Measurements from ENCODE around the gene KMT2C. TPM values are rescaled to one million over a fixed set of nuclear protein-coding genes. Genes with fewer than 3 reads are reported as not detected.
"Not testable (repeated sequence)": the region's sequence is repeated elsewhere in the genome, so short reads cannot be mapped to it uniquely, and the experiment has no call there.

KMT2C gene
- polyA plus RNA-seq, 1 donor from 2014 or later = 29.8 TPM

DNA sequence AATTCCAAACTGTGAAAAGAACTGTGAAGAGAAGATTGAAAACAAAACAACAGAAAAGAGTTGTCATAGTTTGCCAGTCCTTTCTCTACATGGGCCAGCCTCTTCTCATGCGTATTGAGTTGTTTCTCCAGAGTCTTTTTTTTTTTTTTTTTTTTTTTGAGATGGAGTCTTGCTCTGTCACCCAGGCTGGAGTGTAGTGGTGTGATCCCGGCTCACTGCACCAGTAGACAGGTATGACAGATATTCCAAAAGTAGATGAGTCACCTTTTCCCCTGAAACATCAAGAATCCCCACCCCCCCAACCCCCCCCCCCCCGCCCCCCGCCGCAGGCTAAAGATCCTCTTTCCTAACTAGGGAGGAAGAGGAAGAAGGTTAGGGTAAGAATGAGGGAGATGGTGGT, 15.6 kb upstream of the KMT2C start:
- Histone ChIP-seq H3K4me2 (ENCODE audit: low read length) (no peak overlapping the region), H3K4me3 (ENCODE audit: low read length) (no peak overlapping the region), H3F3A (ENCODE audit: insufficient read depth, low read length, poor library complexity, severe bottlenecking) (no peaks in the 10 kb centered on the region), H3K9ac (ENCODE audit: low read length) (no peak overlapping the region), H3K9me2 (ENCODE audit: insufficient read depth, low read length) (no peaks in the 10 kb centered on the region), H3K27ac (ENCODE audit: low read length) (no peak overlapping the region), H3K79me2 (replicated peaks; ENCODE audit: insufficient read depth, low read length) (no peaks in the 10 kb centered on the region), H3K36me3 (ENCODE audit: insufficient read depth, low read length) (no peaks in the 10 kb centered on the region), H3K9me3 (ENCODE audit: low read length) (no peaks in the 10 kb centered on the region), H3K27me3 (ENCODE audit: insufficient read depth, low read depth, low read length) (no peaks in the 10 kb centered on the region), H4K20me1 (ENCODE audit: insufficient read depth) (no peaks in the 10 kb centered on the region), H2AFZ (ENCODE audit: low read depth, low read length) (no peak overlapping the region)
- TF ChIP-seq TAF1 (IDR thresholded peaks at IDR 0.05; ENCODE audit: low read depth) (no peak), EZH2 (IDR thresholded peaks at IDR 0.05; ENCODE audit: borderline replicate concordance, insufficient read depth, low read length, poor library complexity, severe bottlenecking) (no peak), EP300 (conservative IDR thresholded peaks at IDR 0.05; ENCODE audit: poor library complexity, severe bottlenecking) (no peak), RAD21 (conservative IDR thresholded peaks at IDR 0.05) (no peak), SMC3 (conservative IDR thresholded peaks at IDR 0.05; ENCODE audit: poor library complexity) (no peak), MXI1 (conservative IDR thresholded peaks at IDR 0.05; ENCODE audit: poor library complexity, severe bottlenecking) (no peak), CTCF (IDR thresholded peaks at IDR 0.05; ENCODE audit: poor library complexity, severe bottlenecking) (no peak), POLR2AphosphoS5 (IDR thresholded peaks at IDR 0.05) (no peak)
- TF ChIP-seq, protein P1, sequence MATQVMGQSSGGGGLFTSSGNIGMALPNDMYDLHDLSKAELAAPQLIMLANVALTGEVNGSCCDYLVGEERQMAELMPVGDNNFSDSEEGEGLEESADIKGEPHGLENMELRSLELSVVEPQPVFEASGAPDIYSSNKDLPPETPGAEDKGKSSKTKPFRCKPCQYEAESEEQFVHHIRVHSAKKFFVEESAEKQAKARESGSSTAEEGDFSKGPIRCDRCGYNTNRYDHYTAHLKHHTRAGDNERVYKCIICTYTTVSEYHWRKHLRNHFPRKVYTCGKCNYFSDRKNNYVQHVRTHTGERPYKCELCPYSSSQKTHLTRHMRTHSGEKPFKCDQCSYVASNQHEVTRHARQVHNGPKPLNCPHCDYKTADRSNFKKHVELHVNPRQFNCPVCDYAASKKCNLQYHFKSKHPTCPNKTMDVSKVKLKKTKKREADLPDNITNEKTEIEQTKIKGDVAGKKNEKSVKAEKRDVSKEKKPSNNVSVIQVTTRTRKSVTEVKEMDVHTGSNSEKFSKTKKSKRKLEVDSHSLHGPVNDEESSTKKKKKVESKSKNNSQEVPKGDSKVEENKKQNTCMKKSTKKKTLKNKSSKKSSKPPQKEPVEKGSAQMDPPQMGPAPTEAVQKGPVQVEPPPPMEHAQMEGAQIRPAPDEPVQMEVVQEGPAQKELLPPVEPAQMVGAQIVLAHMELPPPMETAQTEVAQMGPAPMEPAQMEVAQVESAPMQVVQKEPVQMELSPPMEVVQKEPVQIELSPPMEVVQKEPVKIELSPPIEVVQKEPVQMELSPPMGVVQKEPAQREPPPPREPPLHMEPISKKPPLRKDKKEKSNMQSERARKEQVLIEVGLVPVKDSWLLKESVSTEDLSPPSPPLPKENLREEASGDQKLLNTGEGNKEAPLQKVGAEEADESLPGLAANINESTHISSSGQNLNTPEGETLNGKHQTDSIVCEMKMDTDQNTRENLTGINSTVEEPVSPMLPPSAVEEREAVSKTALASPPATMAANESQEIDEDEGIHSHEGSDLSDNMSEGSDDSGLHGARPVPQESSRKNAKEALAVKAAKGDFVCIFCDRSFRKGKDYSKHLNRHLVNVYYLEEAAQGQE (IDR thresholded peaks at IDR 0.05; ENCODE audit: borderline replicate concordance) = no peak

DNA sequence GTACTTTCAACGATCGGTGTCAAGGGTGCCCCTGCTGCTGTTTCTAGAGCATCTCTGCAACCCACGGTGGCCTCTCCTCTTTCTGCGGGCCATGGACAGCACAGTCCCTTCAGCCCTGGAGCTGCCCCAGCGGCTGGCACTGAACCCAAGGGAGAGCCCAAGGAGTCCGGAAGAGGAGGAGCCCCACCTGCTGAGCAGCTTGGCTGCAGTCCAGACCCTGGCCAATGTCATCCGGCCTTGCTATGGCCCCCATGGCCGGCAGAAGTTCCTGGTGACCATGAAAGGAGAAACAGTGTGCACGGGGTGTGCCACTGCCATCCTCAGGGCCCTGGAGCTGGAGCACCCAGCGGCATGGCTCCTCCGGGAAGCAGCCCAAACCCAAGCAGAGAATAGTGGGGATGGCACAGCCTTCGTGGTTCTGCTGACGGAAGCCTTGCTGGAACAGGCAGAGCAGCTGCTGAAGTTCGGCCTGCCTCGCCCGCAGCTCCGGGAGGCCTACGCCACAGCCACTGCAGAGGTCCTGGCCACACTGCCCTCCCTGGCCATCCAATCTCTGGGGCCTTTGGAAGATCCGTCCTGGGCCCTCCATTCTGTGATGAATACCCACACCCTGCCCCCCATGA, 9.7 kb upstream of the KMT2C start:
- not testable (repeated sequence) for H4K20me1 ChIP-seq (ENCODE audit: insufficient read depth); H3K9me2 ChIP-seq (ENCODE audit: insufficient read depth, low read length); H3K36me3 ChIP-seq (ENCODE audit: insufficient read depth, low read length); H3K4me3 ChIP-seq (ENCODE audit: low read length); H2AFZ ChIP-seq (ENCODE audit: low read depth, low read length); H3K4me2 ChIP-seq (ENCODE audit: low read length); H3K27ac ChIP-seq (ENCODE audit: low read length); H3K9ac ChIP-seq (ENCODE audit: low read length); H3K9me3 ChIP-seq (ENCODE audit: low read length); H3F3A ChIP-seq (ENCODE audit: insufficient read depth, low read length, poor library complexity, severe bottlenecking); H3K27me3 ChIP-seq (ENCODE audit: insufficient read depth, low read depth, low read length); H3K79me2 ChIP-seq (replicated peaks; ENCODE audit: insufficient read depth, low read length)

GRCh38 chr7:152443586-152443985, 7.8 kb upstream of the KMT2C start:
- no peaks in the 10 kb centered on the region for H3K36me3 ChIP-seq (ENCODE audit: insufficient read depth, low read length)
- H3K4me3 ChIP-seq (ENCODE audit: low read length) = no peak overlapping the region
- no peak overlapping the region for H3K27ac ChIP-seq (ENCODE audit: low read length)
- H3K79me2 ChIP-seq (replicated peaks; ENCODE audit: insufficient read depth, low read length) = no peaks in the 10 kb centered on the region
- H3F3A ChIP-seq (ENCODE audit: insufficient read depth, low read length, poor library complexity, severe bottlenecking) = no peaks in the 10 kb centered on the region
- H3K27me3 ChIP-seq (ENCODE audit: insufficient read depth, low read depth, low read length) = no peaks in the 10 kb centered on the region
- H3K4me2 ChIP-seq (ENCODE audit: low read length) = no peak overlapping the region
- H4K20me1 ChIP-seq (ENCODE audit: insufficient read depth) = no peaks in the 10 kb centered on the region
- no peaks in the 10 kb centered on the region for H3K9me2 ChIP-seq (ENCODE audit: insufficient read depth, low read length)
- H3K9ac ChIP-seq (ENCODE audit: low read length) = no peak overlapping the region
- no peaks in the 10 kb centered on the region for H3K9me3 ChIP-seq (ENCODE audit: low read length)
- H2AFZ ChIP-seq (ENCODE audit: low read depth, low read length) = no peak overlapping the region
- TF ChIP-seq EP300 (conservative IDR thresholded peaks at IDR 0.05; ENCODE audit: poor library complexity, severe bottlenecking) (no peak), MXI1 (conservative IDR thresholded peaks at IDR 0.05; ENCODE audit: poor library complexity, severe bottlenecking) (no peak), TAF1 (IDR thresholded peaks at IDR 0.05; ENCODE audit: low read depth) (no peak), POLR2AphosphoS5 (IDR thresholded peaks at IDR 0.05) (no peak), SMC3 (conservative IDR thresholded peaks at IDR 0.05; ENCODE audit: poor library complexity) (no peak), EZH2 (IDR thresholded peaks at IDR 0.05; ENCODE audit: borderline replicate concordance, insufficient read depth, low read length, poor library complexity, severe bottlenecking) (no peak)
